ENCODE data around the gene DBNL.

The DBNL gene

DNA sequence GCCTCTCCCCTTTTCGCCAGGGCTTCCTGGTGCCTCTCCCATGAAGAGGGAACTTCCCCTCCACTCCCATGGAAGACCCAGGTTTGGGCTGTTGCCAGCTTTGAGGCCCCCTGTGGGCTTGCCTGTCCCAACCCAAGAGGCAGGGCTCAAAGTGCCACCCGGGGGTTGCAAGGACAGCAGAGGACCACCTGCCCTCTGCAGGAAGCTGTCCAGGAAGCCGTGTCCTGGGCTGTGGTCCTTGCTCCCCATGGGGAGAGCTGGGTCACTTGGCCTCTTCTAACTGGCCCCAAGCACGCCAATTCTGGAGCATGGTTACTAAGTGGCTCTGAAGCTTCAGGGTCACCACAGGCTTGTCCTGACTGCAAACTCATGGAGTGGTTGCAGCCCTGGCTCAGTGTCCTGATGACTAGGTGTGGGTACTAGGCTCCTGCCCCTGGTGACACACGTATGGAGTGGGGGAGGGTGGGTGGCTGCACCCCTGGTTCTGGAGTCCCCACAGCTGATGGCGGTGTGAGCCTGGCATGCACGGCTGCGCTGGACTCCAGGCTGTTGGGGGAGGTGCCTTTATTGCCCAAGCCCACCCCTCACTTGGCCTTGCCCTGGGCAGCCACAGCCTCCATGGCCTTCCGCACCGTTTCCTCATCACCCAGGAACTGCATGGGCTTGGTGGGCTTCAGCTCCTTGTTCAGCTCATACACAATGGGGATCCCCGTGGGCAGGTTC is 17.8 kb downstream of the DBNL start:
- no peak for FAIRE-seq

DNA sequence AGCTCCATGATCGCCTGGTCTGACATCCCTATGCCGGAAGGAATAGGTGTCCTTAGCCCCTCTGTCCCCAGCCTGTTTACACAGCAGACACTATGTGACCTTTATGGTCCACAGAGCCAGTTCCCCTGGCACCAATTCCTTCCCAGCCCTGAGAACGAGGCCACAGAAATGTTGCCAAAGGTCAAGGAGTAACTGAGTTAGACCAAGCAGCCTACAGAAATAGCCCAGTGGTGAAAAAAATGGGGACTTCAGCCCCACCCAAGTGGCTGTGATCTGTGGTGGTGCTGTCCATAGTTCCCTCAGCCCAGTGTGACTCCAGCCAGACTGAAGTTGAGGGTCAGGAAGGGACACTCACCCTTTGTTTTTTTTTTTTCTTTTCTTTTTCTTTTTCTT is 18.4 kb downstream of the DBNL start:
- no peak for FAIRE-seq

- no peak for FAIRE-seq
These were observed 19.0 kb downstream of the DBNL start for GRCh38 chr7:44063547-44063893.

DNA sequence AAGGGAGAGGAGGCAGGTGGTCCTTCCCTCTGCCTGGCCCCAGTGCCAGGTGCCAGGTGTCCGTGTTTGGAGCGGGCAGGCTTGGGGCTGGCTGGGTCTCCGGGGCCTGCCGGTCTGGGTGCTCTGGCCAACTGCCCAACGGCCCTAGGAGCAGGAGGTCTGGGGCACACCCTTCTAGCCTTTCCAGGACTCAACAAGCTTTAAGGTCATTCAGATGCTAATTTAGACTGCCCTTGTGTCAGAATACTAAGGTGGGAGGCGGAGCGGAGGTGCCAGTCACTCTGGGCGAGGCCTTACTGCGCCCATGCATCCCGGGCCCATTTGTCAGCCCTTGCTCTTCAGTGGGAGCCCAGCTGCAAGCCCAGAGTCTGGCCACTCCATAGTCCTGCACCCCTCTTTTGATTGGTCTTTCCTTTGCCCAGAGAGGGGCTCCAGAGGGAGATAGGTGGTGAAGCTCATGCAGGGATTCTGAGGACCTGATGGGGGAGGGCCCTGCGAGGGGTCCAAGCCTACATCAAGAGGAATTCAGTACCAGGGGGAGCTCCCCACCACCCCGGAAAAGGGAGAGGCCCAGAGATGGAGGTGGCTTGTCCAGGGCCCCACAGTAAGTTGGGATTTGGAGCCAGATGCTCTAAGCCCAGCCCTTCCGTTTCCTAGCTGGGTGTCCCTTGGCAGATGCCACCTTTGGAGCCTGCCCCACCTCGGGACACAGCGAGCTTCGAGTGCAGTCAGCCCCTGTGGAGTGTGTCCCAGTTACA is 19.6 kb downstream of the DBNL start:
- no peak for FAIRE-seq

DNA sequence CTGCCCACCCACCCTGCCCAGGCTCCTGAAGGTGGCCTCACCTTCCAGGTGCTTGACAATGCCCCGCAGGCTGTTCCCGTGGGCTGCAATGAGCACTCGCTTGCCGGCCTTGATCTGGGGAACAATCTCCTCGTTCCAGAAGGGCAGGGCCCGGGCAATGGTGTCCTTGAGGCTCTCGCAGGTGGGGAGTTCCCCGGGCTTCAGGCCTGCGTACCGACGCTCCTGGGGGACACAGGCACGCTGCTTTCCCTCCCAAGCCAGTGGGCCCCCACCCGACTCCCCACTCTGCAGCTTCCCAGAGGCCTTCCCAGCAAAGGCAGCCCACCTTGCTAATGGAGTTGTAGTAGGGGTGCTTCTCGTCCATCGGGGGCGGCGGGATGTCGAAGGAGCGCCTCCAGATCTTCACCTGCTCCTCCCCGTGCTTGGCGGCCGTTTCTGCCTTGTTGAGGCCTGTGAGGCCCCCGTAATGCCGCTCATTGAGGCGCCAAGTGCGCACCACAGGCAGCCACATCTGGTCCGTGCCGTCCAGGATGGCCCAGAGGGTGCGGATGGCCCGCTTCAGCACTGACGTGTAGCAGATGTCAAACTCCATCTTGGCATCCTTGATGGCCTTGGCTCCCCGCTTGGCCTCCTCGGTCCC is 20.4 kb downstream of the DBNL start:
- no peak for FAIRE-seq

DNA sequence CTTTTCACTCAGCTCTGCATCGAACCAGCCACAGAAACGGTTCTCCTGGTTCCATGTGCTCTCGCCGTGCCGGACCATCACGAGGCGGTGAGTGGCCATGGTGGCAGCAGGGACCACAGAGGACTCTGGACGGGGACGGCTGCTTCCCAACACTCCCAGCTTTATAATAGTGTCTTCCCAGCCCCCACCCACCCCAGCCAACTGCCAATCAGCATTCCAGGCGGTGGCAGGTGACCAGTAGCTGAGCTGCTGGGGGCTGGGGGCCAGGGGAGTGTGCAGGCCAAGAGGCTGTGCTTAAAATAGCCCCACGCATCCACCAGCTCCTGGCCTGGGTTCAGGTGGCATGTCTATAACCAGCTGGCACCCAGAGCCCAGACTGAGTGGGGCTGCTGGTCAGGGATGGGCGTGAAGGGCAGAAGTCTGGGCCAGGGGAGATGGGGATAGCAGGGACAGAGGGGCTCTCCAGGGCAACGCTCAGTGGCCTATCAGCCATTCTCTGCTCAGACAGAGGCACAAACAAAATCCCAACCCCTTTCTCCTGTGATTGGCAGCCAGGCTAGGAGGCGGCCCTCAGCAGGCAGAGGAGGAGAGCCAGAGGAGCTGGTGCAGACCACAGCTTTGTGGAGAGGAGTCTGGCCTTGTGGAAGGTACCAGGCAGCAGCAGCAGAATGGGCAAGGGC is 21.1 kb downstream of the DBNL start, which contains the start of gene PGAM2:
TSS of gene PGAM2 (minus strand) at position 137 of the 680 bp plus-strand sequence. CDS start at position 99, 38 bp downstream.
- no peak for FAIRE-seq

DNA sequence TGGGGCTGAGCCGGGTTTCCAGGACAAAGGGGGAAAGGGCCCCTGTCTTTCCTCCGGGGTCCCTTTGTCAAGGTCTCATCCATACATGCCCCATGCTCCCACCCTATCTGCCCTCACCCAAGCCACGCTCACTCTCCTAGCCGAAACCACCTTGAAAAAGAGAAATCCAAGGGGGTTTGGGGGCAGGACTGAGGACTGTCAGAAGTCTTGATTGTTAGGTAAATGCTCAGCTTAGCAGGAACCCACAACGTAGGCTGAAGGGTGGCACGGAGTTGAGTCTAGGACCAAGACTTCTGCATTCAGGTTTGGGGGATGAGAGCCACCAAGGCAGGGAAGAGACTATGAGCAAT is 21.6 kb downstream of the DBNL start:
- no peak for FAIRE-seq

DNA sequence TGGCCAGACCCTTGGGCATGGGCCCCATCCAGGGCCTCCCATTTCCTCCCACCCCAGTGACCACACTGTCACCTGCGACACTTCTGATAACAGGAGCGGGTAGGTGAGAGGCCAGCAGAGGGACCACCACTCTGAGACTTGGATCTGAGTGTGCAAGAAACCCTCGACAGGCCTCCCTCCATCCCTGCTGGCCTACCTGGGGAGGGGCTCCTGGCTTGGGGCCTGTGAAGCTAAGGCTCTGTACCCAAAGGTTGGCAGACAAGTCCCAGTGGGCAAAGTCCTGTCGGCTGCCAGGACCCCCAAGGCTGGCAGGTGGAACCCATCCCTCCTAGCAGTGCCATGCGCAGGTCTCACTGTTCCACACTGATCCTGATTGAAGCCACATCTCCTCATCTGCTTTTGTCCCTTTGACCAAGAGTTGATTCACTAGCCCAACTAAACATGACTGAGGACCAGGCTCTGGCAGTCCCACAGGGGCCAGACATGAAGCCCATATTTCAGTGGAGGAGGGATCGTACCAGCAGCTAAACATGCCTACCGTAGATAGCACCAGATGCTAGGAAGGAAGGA is 22.1 kb downstream of the DBNL start:
- no peak for FAIRE-seq

DNA sequence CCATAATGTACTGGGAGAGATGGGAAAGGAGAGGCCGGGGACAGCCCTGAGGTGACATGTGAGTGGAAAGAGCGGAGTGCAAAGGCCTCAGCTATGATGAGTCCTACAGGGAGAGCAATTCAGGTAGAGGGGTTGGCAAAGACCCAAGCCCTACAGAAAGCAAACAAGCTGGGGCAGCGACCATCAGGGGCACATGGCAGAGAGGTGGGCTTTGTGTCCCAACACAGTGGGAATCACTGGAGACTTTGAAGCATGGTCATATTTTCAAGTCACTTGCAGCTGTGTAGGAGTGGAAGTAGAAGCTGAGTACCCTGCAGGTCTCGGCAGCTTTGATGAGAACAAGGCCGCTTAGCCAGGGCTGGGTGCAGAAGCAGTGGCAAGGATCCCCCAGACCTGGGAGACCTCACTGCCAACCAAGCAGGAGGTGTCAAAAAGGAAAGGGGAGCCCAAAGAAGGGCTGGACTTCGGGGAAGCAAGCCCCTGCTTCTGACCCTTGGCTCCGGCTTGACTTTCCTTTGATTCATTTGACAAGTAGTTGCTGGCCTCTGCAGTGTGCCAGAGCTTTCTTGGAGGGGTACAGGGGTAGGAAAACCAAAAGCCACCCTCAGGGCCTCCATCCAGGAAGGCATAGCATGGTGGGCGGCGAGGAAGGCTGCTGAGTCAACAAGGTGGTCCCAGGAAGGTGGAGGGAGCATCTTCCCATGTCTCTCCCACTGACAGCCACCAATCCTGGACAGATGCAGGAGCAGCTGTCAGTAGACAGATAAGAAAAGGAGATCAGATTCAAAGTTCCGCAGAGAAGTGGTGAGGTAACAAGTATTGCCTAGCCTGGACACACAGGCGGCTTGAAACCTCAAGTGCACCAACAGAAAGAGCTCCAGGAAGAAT is 22.8 kb downstream of the DBNL start:
- no peak for FAIRE-seq

DNA sequence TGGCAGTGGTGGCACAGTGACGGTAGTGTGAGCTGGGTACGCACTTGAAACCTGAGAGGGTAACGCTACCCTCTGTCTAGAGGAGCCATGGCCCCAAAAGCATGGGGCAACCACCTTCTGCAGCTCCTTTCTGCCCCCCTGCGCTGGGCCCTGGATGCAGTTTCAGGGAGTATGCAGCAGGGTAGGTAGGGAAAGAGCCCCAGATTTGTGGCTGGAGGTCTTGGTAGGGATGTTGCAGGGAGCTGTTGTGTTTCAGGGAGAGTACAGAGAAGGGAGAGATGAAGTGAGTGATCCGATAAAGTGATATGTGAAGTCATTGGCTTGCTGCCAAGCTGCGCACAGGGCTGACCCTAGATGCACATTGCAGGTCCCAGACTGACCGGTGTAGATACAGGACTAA is 23.6 kb downstream of the DBNL start:
- FAIRE-seq: no peak

DNA sequence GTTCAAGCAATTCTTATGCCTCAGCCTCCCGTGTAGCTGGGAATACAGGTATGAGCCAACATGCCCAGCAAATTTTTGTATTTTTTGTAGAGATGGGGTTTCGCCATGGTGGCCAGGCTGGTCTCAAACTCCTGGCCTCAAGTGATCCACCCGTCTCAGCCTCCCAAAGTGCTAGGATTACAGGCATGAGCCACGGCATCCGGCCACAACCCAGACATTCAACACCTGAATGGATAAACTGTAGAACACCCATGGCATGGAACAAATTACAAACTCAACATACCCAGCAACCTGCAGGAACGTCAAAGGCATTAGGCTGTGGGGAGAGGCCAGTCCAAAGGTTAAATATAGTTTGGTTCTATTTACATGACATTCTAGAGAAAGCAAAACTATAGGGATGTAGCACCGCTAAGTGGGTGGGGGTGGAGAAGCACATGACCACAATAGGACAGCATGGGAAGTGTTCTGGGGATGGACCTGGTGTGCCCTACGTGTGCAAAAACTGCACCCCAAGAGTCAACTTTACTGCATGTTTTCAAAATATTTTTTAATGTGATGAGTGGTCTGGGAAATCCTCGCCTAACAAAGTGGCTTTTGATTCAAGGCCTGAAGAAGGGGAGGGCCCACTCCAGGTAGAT is 27.3 kb downstream of the DBNL start:
- FAIRE-seq: no peak

DNA sequence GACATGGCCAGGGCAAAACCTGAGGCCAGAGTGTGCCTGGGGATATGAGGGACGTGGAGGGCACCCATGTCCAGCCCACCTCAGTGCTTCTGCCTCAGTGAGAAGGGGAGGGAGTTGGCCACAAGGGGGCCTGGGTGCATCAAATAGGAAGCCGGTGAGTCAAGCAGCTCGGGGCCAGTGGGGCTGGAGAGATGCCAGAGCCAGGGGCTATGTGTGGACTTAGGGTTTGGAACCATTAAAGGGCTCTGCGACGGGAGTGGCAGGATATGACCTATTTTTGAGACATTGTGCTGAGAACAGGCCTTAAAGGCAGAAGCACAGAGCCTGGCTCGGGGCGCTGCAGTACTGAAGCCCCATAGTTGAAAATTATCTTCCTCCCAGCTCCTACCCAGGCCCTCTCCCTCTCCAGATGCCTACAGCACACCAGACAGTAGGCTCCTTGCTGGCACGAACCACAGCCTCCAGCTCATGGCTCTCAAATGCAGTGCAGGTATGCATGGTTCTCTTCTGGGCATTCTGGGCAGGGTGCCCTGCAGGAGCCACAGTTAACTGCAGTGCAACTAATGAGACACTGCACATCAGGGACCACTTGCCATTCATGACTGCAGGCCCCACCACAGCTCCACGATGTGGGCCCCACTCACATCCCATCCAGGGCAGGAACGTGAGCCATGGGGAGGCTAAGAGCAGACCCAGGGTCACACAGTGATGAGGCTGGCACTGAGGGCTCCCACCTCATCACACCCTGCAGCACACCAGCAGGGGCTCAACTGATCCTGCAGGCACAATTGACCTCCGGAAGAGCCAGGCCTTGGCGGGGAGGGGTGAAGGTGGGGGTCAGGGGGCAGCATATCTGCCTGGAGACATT is 28.1 kb downstream of the DBNL start:
- no peak for FAIRE-seq

DNA sequence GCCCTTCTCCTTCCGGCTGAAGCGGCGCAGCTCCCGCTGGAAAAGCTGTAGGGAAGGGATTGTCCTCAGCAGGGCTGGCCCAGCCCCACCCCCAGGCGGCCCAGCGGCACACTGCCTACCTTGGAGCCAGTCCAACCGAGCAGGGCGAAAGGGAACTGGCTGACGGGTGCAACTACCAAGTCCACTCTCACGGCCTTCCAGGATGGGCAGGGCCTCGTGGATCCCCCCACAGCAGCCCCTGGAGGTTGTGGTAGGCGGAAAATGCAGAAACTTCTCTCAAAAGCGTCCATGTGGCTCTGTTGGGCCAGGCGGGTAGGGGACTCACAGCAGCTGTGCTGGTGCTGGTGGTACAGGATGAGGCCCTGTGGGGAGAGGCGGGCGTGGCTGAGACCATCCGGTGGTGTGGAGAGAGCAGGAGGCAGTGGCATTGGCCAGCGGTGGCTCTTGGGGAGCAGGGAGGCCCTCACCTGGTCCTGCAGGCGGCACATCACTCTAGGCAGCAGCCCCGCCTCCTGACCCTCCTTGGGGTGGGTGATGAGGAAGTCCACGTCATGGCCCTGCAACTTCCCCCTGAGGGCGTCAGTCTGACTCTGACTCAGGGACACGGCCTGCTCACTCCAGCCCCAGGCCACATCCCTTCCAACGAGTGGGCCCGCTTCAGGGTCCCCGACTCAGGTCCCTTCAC is 29.3 kb downstream of the DBNL start:
- no peak for FAIRE-seq

DNA sequence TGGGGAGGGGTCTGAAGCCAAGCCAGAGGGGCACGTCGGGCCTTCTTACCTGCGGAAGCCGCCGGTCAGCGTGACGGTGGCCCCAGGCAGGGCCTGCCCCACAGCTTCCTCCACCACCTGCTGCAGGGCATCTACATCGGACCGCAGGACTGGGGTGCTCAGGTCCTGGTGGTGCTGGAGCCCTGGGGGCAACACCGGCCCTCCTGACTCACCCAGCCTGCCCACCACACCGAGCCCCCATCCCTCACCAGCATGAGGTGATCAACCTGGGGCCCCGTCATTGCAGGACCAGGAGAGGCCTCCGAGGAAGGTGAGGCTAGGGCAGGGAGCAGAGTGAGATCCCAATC is 29.8 kb downstream of the DBNL start:
- no peak for FAIRE-seq

- no peak for FAIRE-seq
These were observed 31.0 kb downstream of the DBNL start for GRCh38 chr7:44075296-44076075.

- no peak for FAIRE-seq
These were observed 31.8 kb downstream of the DBNL start for GRCh38 chr7:44076101-44076895.

DNA sequence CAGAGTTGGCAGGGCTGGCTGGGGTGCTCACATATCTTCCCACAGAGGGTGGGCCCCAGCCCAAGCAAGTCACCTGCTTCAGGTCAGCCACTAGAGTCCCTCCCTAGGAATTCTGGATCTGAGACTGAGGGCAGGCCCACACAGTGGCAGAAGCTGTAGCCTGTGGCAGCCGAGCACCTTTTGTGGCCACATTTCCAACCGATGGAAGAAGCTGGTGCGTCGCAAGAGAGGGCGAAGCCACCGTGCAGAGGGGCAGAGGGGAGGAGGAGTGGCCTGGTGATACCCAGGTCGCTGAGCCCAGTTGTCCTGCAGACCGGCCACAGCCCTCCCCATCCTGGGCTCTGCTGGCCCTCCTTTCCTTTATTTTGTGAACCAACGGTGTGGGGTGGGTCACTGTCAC is 32.6 kb downstream of the DBNL start:
- no peak for FAIRE-seq

GRCh38 chr7:44077681-44078091 is 33.2 kb downstream of the DBNL start:
- FAIRE-seq: no peak
